ENCODE results near the gene DEFB132. TPM values are rescaled to one million over a fixed set of nuclear protein-coding genes. Genes with fewer than 3 reads are reported as not detected.

The DEFB132 gene
- total and polyA plus RNA-seq, 5 donors from 2014 or later, result not detected

DNA sequence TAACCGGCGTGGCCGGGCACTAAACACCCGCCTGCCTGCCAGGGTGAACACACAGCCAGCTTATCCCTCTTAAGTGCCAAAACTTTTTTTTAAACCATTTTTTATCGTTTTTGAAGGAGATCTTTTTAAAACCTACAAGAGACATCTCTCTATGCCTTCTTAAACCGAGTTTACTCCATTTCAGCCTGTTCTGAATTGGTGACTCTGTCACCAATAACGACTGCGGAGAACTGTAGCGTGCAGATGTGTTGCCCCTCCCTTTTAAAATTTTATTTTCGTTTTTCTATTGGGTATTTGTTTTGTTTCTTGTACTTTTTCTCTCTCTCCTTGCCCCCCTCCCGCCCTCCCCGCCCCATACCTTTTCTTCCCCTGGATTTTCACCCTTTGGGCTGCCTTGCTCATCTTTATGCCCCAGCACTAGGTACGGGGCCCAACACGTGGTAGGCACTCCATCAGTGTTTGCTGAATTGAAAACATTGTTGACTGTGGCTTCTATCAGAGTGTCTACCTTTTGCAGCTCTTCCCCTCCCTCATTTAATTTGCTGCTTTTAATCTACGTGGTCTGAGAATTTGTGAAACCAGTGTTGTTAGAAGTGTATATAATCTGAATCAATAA, 41.4 kb downstream of the DEFB132 start:
- Mint-ChIP-seq H3K27me3 (peaks cover 8% of the 10 kb centered on the region), H3K36me3 (peaks cover 6% of the 10 kb centered on the region), H3K9me3 (no peaks in the 10 kb centered on the region), H3K4me1 (peaks cover 23 to 61% (median 42%) of the 10 kb centered on the region in 4 donors), H3K27ac (peak overlapping the region; percentile 88 to 99 (median 98)), H3K4me3 (peak overlapping the region; percentile 95 to 100 (median 98))
- DNase-seq (no peak), ATAC-seq (ENCODE audit: low read depth in 2 of 2) (peak; percentile 9 to 13)
- Histone ChIP-seq H3K4me1 (ENCODE audit: control insufficient read depth, insufficient read depth, low read length, poor library complexity, severe bottlenecking) (peaks cover 31% of the 10 kb centered on the region), H3K27me3 (ENCODE audit: control insufficient read depth, insufficient read depth, low read length) (no peaks in the 10 kb centered on the region), H3K9me3 (ENCODE audit: control insufficient read depth in 2 of 2, low read length in 2 of 2) (no peaks in the 10 kb centered on the region), H3K36me3 (ENCODE audit: control insufficient read depth, insufficient read depth, low read length) (peaks cover 8% of the 10 kb centered on the region), H3K27ac (ENCODE audit: insufficient read depth, low read length, poor library complexity, severe bottlenecking) (peak overlapping the region; percentile 83), H3K4me3 (ENCODE audit: low read depth, low read length) (peak overlapping the region; percentile 78)

DNA sequence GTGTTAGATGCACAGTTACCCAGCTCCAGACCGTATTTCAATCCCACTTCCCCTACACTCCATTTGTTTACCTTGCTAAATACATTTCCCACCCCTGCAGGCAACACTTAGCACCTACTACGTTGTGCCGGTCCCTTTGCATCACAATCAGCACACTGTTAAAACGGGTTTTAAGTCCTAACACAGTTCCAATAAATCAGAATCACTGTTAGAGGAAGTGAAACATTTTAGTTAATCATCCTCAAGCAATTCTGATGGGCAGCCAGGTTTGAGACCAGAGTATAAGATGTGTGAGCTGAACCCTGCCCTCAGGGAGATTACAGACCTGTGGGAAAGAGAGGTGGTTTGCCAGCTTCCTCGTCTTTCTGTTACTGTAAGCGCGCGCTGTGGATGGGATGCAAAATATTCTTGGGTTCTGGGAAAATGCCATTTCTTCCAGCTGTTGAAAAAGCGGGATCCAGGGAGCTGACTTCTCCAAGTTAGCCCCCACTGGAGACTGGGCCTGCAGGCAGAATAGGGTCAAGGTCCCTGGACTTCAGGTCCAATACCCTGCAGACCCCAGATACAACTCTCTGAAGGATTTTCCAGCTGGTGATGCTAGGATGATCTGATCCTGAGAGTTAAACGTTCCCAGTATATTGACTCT, 42.9 kb downstream of the DEFB132 start:
- peaks cover 31% of the 10 kb centered on the region for H3K4me1 ChIP-seq (ENCODE audit: control insufficient read depth, insufficient read depth, low read length, poor library complexity, severe bottlenecking)
- H3K36me3 ChIP-seq (ENCODE audit: control insufficient read depth, insufficient read depth, low read length), result peaks cover 8% of the 10 kb centered on the region
- H3K27ac Mint-ChIP-seq, result peak overlapping the region; percentile 37 to 68 (median 54)
- H3K4me3 ChIP-seq (ENCODE audit: low read depth, low read length), result peak overlapping the region; percentile 78
- peaks cover 8% of the 10 kb centered on the region for H3K27me3 Mint-ChIP-seq
- peak overlapping the region; percentile 75 to 100 (median 96) for H3K4me3 Mint-ChIP-seq
- no peak overlapping the region for H3K27ac ChIP-seq (ENCODE audit: insufficient read depth, low read length, poor library complexity, severe bottlenecking)
- H3K4me1 Mint-ChIP-seq, result peaks cover 23 to 61% (median 42%) of the 10 kb centered on the region in 4 donors
- H3K9me3 ChIP-seq (ENCODE audit: control insufficient read depth in 2 of 2, low read length in 2 of 2), result no peaks in the 10 kb centered on the region
- ATAC-seq (ENCODE audit: low read depth in 2 of 2) (no peak), DNase-seq (no peak)
- H3K36me3 Mint-ChIP-seq, result peaks cover 6% of the 10 kb centered on the region
- no peaks in the 10 kb centered on the region for H3K27me3 ChIP-seq (ENCODE audit: control insufficient read depth, insufficient read depth, low read length)
- H3K9me3 Mint-ChIP-seq, result no peaks in the 10 kb centered on the region

DNA sequence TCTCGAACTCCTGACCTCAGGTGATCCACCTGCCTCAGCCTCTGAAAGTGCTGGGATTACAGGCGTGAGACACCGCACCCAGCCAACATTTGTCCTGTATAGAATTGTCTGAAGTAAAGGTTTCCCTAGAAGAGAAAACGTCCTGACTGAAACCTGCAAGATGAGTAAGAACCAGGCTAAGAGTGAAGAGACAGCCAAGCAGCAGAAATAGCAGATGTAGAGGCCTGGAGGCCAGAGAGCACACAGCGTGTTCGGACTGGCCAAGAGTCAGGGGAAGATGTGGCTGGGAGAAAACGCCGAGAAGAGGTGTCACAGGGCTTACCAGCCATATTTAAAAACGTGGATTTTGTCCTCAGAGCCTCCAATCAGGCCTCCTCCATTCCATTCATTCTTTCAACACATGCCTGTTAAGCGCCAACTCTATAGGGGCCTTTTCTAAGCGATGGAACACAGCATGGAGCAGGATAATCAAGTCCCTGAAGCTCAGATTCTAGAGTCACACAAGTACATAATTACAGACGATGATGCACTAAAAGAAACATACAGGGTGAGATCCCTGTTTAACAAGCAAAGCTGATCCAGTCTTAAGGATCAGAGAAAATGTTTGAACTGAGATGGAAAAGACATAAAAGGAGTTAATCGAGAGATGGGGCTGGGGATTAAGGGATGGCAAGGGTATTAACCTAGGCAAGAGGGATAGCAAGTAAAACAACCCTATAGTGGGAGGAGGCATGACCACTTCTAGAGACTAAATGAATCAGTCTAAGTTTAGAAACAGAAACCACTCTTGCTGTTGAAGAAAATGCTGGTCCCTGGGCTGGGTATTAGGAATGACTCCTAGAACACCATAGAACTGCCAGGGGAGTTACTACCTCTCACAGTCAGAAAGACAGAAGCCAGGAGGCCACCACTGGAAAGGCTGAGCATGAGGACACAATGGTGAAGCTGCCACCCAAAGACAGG, 44.6 kb downstream of the DEFB132 start:
- no peak overlapping the region for H3K27ac ChIP-seq (ENCODE audit: insufficient read depth, low read length, poor library complexity, severe bottlenecking)
- peaks cover 17 to 45% (median 31%) of the 10 kb centered on the region in 4 donors for H3K4me1 Mint-ChIP-seq
- H3K27ac Mint-ChIP-seq, result peak overlapping the region in 1 of 3 donors; percentile 34
- no peaks in the 10 kb centered on the region for H3K9me3 ChIP-seq (ENCODE audit: control insufficient read depth in 2 of 2, low read length in 2 of 2)
- peaks cover 8% of the 10 kb centered on the region for H3K27me3 Mint-ChIP-seq
- H3K27me3 ChIP-seq (ENCODE audit: control insufficient read depth, insufficient read depth, low read length), result no peaks in the 10 kb centered on the region
- DNase-seq (no peak), ATAC-seq (ENCODE audit: low read depth in 2 of 2) (no peak)
- H3K36me3 ChIP-seq (ENCODE audit: control insufficient read depth, insufficient read depth, low read length), result peaks cover 8% of the 10 kb centered on the region
- peaks cover 6% of the 10 kb centered on the region for H3K36me3 Mint-ChIP-seq
- peak overlapping the region in 2 of 4 donors; percentile 14 to 59 for H3K4me3 Mint-ChIP-seq
- H3K4me3 ChIP-seq (ENCODE audit: low read depth, low read length), result no peak overlapping the region
- peaks cover 24% of the 10 kb centered on the region for H3K4me1 ChIP-seq (ENCODE audit: control insufficient read depth, insufficient read depth, low read length, poor library complexity, severe bottlenecking)
- H3K9me3 Mint-ChIP-seq, result no peaks in the 10 kb centered on the region

DNA sequence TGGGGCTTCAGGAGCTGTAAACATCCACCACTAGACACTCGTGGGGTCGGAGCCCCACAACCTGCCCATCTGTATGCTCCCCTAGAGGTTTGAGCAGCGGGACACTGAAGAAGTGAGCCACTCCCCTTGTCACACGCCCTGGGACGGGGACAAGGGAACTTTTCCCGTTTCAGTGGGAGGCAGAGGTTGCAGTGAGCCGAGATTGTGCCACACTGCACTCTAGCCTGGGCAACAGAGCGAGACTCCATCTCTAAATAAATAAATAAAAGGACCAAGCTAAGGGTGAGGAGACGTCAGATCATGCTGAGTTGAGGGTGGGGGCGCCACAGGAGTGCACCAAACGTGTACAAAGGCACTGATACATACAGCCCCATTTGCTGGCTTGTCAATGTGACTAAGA, 48.2 kb downstream of the DEFB132 start:
- H3K36me3 Mint-ChIP-seq, result peaks cover 6% of the 10 kb centered on the region
- no peaks in the 10 kb centered on the region for H3K27me3 Mint-ChIP-seq
- peaks cover 5 to 21% (median 20%) of the 10 kb centered on the region in 4 donors for H3K4me1 Mint-ChIP-seq
- no peak overlapping the region for H3K27ac Mint-ChIP-seq
- ATAC-seq (ENCODE audit: low read depth in 2 of 2) (no peak), DNase-seq (no peak)
- H3K4me3 ChIP-seq (ENCODE audit: low read depth, low read length), result no peak overlapping the region
- no peak overlapping the region for H3K27ac ChIP-seq (ENCODE audit: insufficient read depth, low read length, poor library complexity, severe bottlenecking)
- peak overlapping the region in 1 of 4 donors; percentile 7 for H3K4me3 Mint-ChIP-seq
- H3K4me1 ChIP-seq (ENCODE audit: control insufficient read depth, insufficient read depth, low read length, poor library complexity, severe bottlenecking), result peaks cover 6% of the 10 kb centered on the region
- peaks cover 0 to 2% (median 0%) of the 10 kb centered on the region in 7 donors for H3K9me3 Mint-ChIP-seq
- no peaks in the 10 kb centered on the region for H3K9me3 ChIP-seq (ENCODE audit: control insufficient read depth in 2 of 2, low read length in 2 of 2)
- no peaks in the 10 kb centered on the region for H3K27me3 ChIP-seq (ENCODE audit: control insufficient read depth, insufficient read depth, low read length)
- H3K36me3 ChIP-seq (ENCODE audit: control insufficient read depth, insufficient read depth, low read length), result no peaks in the 10 kb centered on the region

DNA sequence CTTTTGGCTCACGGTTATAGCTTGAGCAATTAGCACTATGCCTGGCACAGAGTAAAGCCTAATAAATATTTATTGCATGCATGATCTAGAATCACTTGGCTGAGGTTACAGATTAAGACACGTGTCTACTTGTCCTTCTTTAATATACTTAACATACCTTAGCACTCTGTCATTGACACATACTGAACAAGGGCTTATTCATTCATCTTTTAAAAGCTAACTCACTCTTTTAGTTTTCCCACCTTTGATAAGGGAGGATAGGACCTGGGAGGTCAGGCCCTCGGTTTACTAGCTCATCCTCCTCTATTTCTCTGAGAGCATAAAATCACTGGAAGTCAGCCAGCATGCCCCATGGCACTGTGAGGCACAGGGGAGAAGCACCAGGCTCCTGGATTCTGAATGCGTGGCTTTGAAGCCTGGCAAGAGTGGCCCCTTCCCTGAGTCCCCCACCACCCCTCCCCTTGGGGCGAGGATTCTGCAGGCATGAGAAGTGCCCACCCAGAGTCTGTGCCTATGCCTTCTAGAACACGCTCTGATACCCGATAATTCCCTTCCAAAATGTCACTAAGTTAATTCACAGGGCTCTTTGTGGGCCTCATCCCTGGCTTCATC, 51.0 kb downstream of the DEFB132 start:
- Mint-ChIP-seq H3K4me3 (peak overlapping the region in 1 of 4 donors; percentile 38), H3K27me3 (peaks cover 4% of the 10 kb centered on the region), H3K9me3 (peaks cover 0 to 2% (median 0%) of the 10 kb centered on the region in 7 donors), H3K4me1 (peaks cover 0 to 18% (median 8%) of the 10 kb centered on the region in 4 donors), H3K27ac (peak overlapping the region in 1 of 3 donors; percentile 29), H3K36me3 (no peaks in the 10 kb centered on the region)
- Histone ChIP-seq H3K4me1 (ENCODE audit: control insufficient read depth, insufficient read depth, low read length, poor library complexity, severe bottlenecking) (peaks cover 8% of the 10 kb centered on the region), H3K9me3 (ENCODE audit: control insufficient read depth in 2 of 2, low read length in 2 of 2) (no peaks in the 10 kb centered on the region), H3K36me3 (ENCODE audit: control insufficient read depth, insufficient read depth, low read length) (no peaks in the 10 kb centered on the region), H3K27ac (ENCODE audit: insufficient read depth, low read length, poor library complexity, severe bottlenecking) (no peak overlapping the region), H3K4me3 (ENCODE audit: low read depth, low read length) (no peak overlapping the region), H3K27me3 (ENCODE audit: control insufficient read depth, insufficient read depth, low read length) (no peaks in the 10 kb centered on the region)
- ATAC-seq (ENCODE audit: low read depth in 2 of 2) (no peak), DNase-seq (no peak)

DNA sequence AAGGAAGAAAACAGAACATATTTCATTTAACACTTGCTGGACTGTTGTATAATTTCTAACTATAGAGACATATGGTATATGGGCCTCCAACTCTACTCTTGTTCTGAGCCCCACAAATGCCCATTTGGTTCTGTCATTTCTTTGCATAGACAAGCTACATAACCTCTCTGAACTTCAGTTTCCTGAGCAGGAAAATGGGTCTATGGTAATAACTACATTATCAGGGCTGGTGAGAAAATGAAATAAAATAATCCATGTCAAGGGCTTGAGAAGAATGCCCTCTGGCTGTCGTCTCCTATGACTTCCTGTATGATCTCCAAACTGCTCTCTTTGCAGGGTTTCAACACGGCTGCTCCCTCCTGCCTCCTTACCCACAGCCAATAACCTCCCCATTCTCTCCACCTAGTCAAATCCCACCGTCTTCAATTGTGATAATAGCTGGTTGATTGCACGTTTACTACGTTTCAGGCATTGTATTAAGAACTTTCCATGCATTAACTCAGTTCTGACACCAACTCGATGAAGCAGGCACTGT, 51.8 kb downstream of the DEFB132 start:
- H3K4me3 Mint-ChIP-seq, result peak overlapping the region in 3 of 4 donors; percentile 6 to 58 (median 30)

More for the DNA sequence above, 51.8 kb downstream of the DEFB132 start:
- Mint-ChIP-seq H3K36me3 (no peaks in the 10 kb centered on the region), H3K9me3 (peaks cover 0 to 2% (median 0%) of the 10 kb centered on the region in 7 donors), H3K4me1 (peaks cover 0 to 18% (median 6%) of the 10 kb centered on the region in 4 donors), H3K27ac (peak overlapping the region in 2 of 3 donors; percentile 23 to 79), H3K27me3 (peaks cover 4% of the 10 kb centered on the region)
- Histone ChIP-seq H3K27ac (ENCODE audit: insufficient read depth, low read length, poor library complexity, severe bottlenecking) (no peak overlapping the region), H3K4me3 (ENCODE audit: low read depth, low read length) (no peak overlapping the region), H3K27me3 (ENCODE audit: control insufficient read depth, insufficient read depth, low read length) (no peaks in the 10 kb centered on the region), H3K4me1 (ENCODE audit: control insufficient read depth, insufficient read depth, low read length, poor library complexity, severe bottlenecking) (peaks cover 8% of the 10 kb centered on the region), H3K9me3 (ENCODE audit: control insufficient read depth in 2 of 2, low read length in 2 of 2) (no peaks in the 10 kb centered on the region), H3K36me3 (ENCODE audit: control insufficient read depth, insufficient read depth, low read length) (no peaks in the 10 kb centered on the region)
- DNase-seq (no peak), ATAC-seq (ENCODE audit: low read depth in 2 of 2) (no peak)

Data from CD4-positive, CD25-positive, alpha-beta regulatory T cell (primary cell).